Breast epithelium (tissue), 3 donors: Measurements from ENCODE around the gene GUCY1A2.

Experiments used
- POLR2A ChIP-seq: fragments of 450-650 bp; IDR thresholded peaks from one replicate; pipeline ENCODE4 v1.6.1; 2016; ENCODE audit warnings: antibody characterized with exemption, mild to moderate bottlenecking, moderate library complexity
- TF ChIP-seq, protein P1 (sequence below), 3 donors: fragments of 450-650 bp; IDR thresholded peaks; one replicate each; pipeline ENCODE4 v1.5.1; 2016 to 2017; ENCODE audit warnings: antibody characterized with exemption in 3 of 3, mild to moderate bottlenecking in 3 of 3, moderate library complexity in 3 of 3

DNA sequence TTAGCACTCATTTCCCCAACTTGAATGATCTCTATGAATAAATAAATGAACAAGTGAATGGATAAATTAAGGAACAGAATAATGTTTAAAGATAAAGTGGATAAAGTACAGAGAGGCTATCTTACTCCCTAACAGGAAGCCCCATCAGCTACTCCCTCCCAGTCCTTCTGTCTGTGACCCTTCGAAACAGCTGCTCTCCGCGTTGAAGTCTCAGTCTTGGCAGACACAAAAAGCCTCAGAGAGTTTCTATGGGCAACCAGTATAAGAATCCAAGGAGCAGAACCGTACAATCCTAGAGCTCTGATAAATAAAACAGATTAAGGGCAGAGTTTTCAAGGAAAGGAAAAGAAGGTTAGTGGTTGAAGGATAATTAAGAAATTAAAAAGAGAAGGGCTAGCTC is 35.0 kb downstream of the GUCY1A2 start:
- TF ChIP-seq POLR2A, result no peak
- TF ChIP-seq, protein P1, sequence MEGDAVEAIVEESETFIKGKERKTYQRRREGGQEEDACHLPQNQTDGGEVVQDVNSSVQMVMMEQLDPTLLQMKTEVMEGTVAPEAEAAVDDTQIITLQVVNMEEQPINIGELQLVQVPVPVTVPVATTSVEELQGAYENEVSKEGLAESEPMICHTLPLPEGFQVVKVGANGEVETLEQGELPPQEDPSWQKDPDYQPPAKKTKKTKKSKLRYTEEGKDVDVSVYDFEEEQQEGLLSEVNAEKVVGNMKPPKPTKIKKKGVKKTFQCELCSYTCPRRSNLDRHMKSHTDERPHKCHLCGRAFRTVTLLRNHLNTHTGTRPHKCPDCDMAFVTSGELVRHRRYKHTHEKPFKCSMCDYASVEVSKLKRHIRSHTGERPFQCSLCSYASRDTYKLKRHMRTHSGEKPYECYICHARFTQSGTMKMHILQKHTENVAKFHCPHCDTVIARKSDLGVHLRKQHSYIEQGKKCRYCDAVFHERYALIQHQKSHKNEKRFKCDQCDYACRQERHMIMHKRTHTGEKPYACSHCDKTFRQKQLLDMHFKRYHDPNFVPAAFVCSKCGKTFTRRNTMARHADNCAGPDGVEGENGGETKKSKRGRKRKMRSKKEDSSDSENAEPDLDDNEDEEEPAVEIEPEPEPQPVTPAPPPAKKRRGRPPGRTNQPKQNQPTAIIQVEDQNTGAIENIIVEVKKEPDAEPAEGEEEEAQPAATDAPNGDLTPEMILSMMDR (IDR thresholded peaks at IDR 0.05), result no peak
